Measurements from ENCODE around the gene B3GNT5.

- TF ChIP-seq SIN3A (IDR thresholded peaks at IDR 0.05; ENCODE audit: borderline replicate concordance, insufficient read depth, low read length) (no peak), REST (IDR thresholded peaks at IDR 0.05; ENCODE audit: insufficient read depth in 1 of 2, low read depth in 2 of 2, low read length in 2 of 2) (no peak), POLR2AphosphoS5 (IDR thresholded peaks at IDR 0.05; ENCODE audit: low read depth, low read length) (no peak), TAF1 (IDR thresholded peaks at IDR 0.05; ENCODE audit: borderline replicate concordance, insufficient read depth, low read length) (no peak)
Observed at GRCh38 chr3:183239046-183239445, 14.0 kb upstream of the B3GNT5 start.
